Small intestine (tissue), 7 donors: ENCODE measurements around the gene CCDC183. TPM values are rescaled to one million over a fixed set of nuclear protein-coding genes. Genes with fewer than 3 reads are reported as not detected.

Experiments
- DNase-seq, 2 donors: peaks; one replicate each; pipeline versions ENCODE4 v3.0.0 to v3.0.0-alpha.2; 2013
- FAIRE-seq: peaks from 2 replicates; lab custom pipeline; 2012; peaks lifted over from hg19 to GRCh38; lab: Jason Lieb, UNC
- H3K27ac ChIP-seq, 3 donors: one replicate each; pipeline ENCODE4 v1.5.1; 2013; ENCODE audit warnings: low read length in 2 of 3, mild to moderate bottlenecking in 2 of 3, control low read depth in 1 of 3, inconsistent platforms in 1 of 3, low read depth in 1 of 3, moderate library complexity in 1 of 3
- H3K27me3 ChIP-seq, 3 donors: one replicate each; pipeline ENCODE4 v1.6.1; 2013; ENCODE audit warnings: low read length in 3 of 3, inconsistent platforms in 1 of 3; ENCODE audit not compliant: control insufficient read depth in 3 of 3, insufficient read depth in 3 of 3
- H3K36me3 ChIP-seq, 3 donors: one replicate each; pipeline ENCODE4 v1.6.1; 2013; ENCODE audit warnings: low read length in 3 of 3, inconsistent platforms in 1 of 3, low read depth in 1 of 3, mild to moderate bottlenecking in 1 of 3, moderate library complexity in 1 of 3; ENCODE audit not compliant: control insufficient read depth in 3 of 3, insufficient read depth in 2 of 3
- H3K4me1 ChIP-seq, 3 donors: one replicate each; pipeline ENCODE4 v1.6.1; 2013; ENCODE audit warnings: low read length in 2 of 3, inconsistent platforms in 1 of 3, low read depth in 1 of 3, mild to moderate bottlenecking in 1 of 3, moderate library complexity in 1 of 3; ENCODE audit not compliant: control insufficient read depth in 3 of 3, insufficient read depth in 2 of 3
- H3K4me3 ChIP-seq, 3 donors: one replicate each; pipeline ENCODE4 v1.5.1; 2013; ENCODE audit warnings: low read length in 3 of 3, control low read depth in 1 of 3, inconsistent platforms in 1 of 3, low read depth in 1 of 3, mild to moderate bottlenecking in 1 of 3, moderate library complexity in 1 of 3
- H3K9me3 ChIP-seq, 2 donors: one replicate each; pipeline ENCODE4 v1.6.1; 2013; ENCODE audit warnings: low read depth in 1 of 2, low read length in 1 of 2; ENCODE audit not compliant: control insufficient read depth in 2 of 2, insufficient read depth in 1 of 2
- WGBS, 3 donors: extraction: QIAGEN DNeasy Blood & Tissue Kit; methylation state at CpG; one replicate each; pipeline ENCODE4 v1.1.7; 2013; 5-methylcytosine and 5-hydroxymethylcytosine counted together
- polyA plus RNA-seq, 4 donors: library from polyadenylated mRNA; stranded (reverse) in 3 of 4; unstranded in 1 of 4; fragments of 200-250 nt in 3 of 4; fragments of 120-200 nt in 1 of 4; gene quantifications; one replicate each; pipeline versions ENCODE4 v1.2.1 to v1.2.3, GENCODE V29; 2013
- donor health status: healthy with polysubstance abuse.
- donor health status: control.
- donor health status: control.
- donor health status: Bipolar disorder and iron deficiency.
- donor health status: healthy.

Gene CCDC183
- polyA plus RNA-seq, 4 donors, result 0.40 to 37.9 (median 2.1) TPM

DNA sequence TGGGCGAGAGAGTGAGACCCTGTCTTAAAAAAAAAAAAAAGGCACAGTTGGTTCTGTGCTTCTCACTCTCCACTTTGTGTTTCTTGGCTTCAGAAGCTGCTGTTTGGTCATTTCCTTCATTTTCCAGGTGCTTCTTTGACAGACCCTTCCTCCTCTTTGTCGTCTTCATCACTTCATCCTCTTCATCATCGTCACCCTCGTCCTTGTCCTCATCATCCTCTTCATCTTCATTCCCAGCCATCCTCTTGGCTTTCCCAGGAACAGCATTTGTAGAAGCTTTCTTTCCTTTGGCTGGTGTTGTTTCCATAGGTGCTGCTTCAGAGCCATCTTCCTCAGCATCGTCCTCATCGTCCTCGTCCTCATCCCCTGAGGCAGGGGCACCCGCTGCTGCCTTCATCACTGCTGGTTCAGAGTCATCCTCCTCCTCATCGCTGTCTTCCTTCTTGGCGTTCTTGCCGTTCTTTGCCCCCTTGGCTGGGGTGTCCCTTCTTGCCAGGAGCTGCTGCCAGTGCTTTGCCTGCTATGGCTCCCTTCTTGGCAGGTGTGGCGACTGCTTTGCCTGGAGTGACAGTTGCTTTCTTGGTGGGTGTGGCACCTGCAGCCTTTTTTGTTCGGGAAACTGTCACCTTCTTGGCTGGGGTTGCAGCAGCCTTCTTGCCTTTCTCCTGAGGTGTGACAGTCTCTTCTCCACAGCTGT is 18.7 kb downstream of the CCDC183 start:
- Histone ChIP-seq H3K4me1 (peaks cover 0 to 4% (median 2%) of the 10 kb centered on the region in 3 donors), H3K9me3 (no peaks in the 10 kb centered on the region), H3K27ac (no peak overlapping the region), H3K27me3 (no peaks in the 10 kb centered on the region), H3K36me3 (peaks cover 3 to 56% (median 4%) of the 10 kb centered on the region in 3 donors), H3K4me3 (no peak overlapping the region)
- WGBS, 3 donors, result 88 to 90% (median 90%) methylated on average over 13 of the region's 13 CpGs
- no peak for DNase-seq
- FAIRE-seq, result no peak

DNA sequence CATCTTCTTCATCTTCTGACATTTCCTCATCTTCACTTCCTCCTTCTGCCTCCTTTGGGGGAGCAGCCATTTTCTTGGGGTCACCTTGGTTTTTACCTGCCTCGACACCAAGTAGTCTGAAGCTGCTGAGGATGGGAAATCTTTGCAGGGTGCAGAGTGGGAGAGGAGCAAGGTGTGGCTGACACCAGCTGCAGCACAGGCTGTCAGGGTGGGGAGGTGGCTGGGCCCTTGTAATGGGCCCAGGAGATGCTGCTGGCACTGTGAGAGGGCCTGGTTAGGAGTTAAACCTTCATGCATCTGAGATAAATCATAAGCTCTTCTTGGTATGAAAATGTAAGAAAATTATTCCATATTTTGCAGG is 19.3 kb downstream of the CCDC183 start:
- no peak for DNase-seq
- Histone ChIP-seq H3K9me3 (no peaks in the 10 kb centered on the region), H3K36me3 (peaks cover 3 to 53% (median 4%) of the 10 kb centered on the region in 3 donors), H3K4me3 (no peak overlapping the region), H3K4me1 (no peaks in the 10 kb centered on the region), H3K27ac (no peak overlapping the region), H3K27me3 (no peaks in the 10 kb centered on the region)
- no peak for FAIRE-seq
- 5 to 36% (median 5%) methylated on average over 1 of the region's 1 CpG for WGBS, 3 donors

DNA sequence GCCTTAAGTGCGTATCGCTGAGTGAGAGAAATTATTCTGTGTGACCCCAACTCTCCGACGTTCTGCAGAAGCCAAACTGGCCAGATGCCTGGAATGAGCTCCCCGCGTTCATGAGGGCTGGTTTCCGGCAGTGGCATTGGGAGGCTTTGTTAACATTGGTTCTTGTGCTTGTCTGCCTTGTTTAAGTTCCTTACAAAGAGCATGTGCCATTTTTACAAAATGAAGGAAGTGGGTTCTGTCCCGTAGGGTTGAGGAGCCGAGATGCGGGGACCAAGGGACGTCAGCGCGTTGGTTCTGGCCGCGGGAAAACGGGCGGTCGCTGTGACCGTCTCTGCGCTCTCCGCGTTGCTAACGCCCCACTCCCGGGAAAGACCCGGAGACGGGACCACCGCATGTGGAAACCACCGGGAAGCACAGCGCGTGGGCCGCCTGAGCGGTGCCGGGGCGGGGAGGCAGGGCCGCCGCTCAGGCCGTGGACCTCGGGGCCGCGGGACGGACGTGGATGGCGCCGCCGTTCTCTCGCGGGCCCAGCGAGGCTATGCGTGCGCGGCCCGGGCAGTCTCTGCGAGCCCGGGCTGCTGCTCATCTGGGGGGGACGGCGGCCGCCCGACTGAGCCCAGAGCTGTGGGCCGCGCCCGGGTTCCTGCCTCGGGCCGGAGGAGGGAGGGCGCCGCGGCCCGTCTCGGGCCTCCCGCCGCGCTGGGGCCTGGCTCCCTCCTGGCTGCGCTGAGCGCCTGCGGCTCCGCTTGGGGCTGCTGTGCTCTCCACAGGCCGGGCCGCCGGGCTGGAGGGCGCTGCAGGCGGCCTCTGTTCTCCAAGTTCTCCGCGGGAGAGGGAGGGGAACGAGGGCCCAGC is 25.1 kb downstream of the CCDC183 start:
- FAIRE-seq, result no peak
- DNase-seq, result peak in 1 of 2 donors; percentile 39
- Histone ChIP-seq H3K4me1 (no peaks in the 10 kb centered on the region), H3K36me3 (peaks cover 0 to 61% (median 5%) of the 10 kb centered on the region in 3 donors), H3K27ac (no peak overlapping the region), H3K27me3 (no peaks in the 10 kb centered on the region), H3K9me3 (no peaks in the 10 kb centered on the region), H3K4me3 (no peak overlapping the region)
- 48 to 87% (median 80%) methylated on average over 54 to 83 of the region's 83 CpGs for WGBS, 3 donors

DNA sequence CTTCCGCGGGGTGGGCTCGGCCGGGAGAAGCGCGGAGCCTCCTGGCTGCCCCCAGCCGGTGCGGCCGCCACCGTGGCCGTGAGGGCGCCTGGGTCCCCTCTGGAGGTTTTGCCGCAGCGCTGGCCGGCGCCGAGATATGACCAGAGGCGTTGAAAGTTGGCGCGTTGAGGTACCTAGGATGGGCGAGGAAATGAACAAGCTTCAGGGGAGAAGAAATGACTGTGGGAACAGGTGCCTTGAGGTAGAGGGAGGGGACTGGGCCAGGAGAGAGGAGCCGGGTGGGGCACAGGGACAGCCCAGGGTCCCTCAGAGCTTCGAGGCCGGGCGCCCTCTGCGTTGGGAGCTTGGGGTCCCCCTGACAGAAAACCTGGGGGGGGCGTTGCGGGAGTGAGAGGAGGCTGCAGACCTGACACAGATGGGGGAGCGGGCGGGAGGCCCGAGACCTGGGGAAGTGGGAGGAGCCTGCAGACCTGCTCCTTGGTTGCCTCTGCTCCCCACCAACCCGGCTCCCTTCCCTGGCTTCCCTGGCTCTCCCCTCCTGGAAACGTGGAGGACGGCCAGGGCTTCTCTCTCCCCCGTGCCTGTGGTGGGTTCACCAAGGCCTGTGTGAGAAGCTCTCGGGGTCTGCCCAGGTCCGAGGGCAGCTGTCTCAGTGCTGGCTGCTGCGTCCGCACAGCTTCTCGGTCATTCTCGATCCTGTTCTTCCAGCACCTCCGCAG is 25.8 kb downstream of the CCDC183 start:
- H3K27me3 ChIP-seq, result no peaks in the 10 kb centered on the region
- H3K4me3 ChIP-seq, result no peak overlapping the region
- peaks cover 0 to 66% (median 5%) of the 10 kb centered on the region in 3 donors for H3K36me3 ChIP-seq
- no peaks in the 10 kb centered on the region for H3K4me1 ChIP-seq
- no peak overlapping the region for H3K27ac ChIP-seq
- FAIRE-seq (no peak), DNase-seq (no peak)
- 81 to 94% (median 91%) methylated on average over 34 to 42 of the region's 42 CpGs for WGBS, 3 donors
- H3K9me3 ChIP-seq, result no peaks in the 10 kb centered on the region

DNA sequence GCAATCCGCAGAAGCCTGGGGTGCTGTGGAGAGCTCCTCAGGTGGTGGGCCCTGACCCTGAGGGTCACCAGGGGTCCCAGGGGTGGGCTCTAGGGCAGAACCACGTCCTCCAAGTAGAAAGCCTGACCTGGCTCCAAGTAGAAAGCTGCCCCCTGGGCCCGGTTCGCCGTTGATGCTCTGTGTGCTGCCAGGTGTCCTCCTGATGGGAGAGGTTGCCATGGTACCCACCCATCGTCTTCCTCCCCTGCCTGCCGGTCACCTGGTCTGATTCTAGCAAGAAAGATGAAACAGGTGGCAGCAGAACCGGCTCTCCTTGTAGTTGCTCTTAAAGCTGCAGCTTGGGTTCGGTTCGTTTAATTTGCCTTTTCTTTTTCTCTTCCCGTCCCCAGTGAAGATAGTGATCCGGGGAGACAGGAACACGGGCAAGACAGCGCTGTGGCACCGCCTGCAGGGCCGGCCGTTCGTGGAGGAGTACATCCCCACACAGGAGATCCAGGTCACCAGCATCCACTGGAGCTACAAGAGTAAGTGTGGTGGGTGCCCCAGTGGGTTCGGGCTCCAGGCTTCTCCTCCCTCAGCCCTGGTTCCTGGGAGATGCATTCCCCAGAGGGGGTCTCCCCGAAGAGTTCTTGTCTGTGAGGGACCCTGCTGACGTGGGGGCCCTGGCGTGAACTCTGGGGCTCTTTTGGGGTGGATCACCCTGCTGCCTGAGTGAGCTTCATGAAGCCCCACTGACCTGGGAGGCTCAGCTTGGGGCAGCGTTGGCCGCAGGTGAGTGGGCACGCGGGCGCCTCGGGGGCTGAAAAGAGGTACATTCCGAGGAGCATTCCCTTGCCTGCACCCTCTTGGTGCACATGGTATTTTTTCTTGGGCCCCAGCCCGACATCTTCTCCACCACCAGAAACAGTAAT is 27.3 kb downstream of the CCDC183 start:
- Histone ChIP-seq H3K27me3 (no peaks in the 10 kb centered on the region), H3K27ac (no peak overlapping the region), H3K9me3 (no peaks in the 10 kb centered on the region), H3K4me1 (no peaks in the 10 kb centered on the region), H3K36me3 (peaks cover 2 to 71% (median 4%) of the 10 kb centered on the region in 3 donors), H3K4me3 (no peak overlapping the region)
- 85 to 86% (median 86%) methylated on average over 30 of the region's 30 CpGs for WGBS, 3 donors
- FAIRE-seq, result no peak
- DNase-seq, result no peak

DNA sequence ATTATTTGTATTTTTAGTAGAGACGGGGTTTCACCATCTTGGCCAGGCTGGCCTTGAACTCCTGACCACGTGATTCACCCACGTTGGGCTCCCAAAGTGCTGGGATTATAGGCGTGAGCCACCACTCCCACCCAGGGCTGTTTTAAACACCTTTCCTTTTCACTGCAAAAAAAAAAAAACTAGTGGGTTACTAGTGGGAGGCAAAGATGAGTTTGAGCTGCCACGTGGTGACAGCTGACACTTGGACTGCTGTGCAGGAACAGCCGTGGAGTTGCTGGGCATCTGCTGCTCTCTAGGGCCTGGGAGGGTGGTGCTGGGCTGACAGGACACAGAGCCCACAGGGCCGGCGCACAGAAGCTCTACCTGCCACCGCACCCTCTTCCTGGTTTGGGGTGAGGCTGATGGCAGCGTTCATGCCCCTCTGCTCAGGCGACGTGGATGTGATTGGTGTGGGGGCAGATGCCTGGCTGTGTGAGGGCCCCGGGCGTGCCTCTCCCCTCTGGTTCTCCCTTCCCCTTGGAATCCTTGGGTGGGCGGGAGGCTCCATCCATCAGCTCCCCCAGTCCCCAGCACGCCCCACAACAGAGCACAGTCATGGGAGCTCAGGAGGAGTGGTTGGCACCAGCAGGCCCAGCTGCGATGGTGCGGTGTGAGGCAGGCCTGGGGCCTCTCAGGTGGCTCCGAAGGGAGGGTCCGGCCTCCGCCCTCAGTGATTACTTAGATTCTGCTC is 28.5 kb downstream of the CCDC183 start:
- Histone ChIP-seq H3K27ac (no peak overlapping the region), H3K4me3 (no peak overlapping the region), H3K36me3 (peaks cover 4 to 82% (median 8%) of the 10 kb centered on the region in 3 donors), H3K4me1 (no peaks in the 10 kb centered on the region), H3K27me3 (no peaks in the 10 kb centered on the region), H3K9me3 (no peaks in the 10 kb centered on the region)
- DNase-seq (no peak), FAIRE-seq (no peak)
- WGBS, 3 donors, result 88 to 90% (median 89%) methylated on average over 19 to 21 of the region's 21 CpGs

DNA sequence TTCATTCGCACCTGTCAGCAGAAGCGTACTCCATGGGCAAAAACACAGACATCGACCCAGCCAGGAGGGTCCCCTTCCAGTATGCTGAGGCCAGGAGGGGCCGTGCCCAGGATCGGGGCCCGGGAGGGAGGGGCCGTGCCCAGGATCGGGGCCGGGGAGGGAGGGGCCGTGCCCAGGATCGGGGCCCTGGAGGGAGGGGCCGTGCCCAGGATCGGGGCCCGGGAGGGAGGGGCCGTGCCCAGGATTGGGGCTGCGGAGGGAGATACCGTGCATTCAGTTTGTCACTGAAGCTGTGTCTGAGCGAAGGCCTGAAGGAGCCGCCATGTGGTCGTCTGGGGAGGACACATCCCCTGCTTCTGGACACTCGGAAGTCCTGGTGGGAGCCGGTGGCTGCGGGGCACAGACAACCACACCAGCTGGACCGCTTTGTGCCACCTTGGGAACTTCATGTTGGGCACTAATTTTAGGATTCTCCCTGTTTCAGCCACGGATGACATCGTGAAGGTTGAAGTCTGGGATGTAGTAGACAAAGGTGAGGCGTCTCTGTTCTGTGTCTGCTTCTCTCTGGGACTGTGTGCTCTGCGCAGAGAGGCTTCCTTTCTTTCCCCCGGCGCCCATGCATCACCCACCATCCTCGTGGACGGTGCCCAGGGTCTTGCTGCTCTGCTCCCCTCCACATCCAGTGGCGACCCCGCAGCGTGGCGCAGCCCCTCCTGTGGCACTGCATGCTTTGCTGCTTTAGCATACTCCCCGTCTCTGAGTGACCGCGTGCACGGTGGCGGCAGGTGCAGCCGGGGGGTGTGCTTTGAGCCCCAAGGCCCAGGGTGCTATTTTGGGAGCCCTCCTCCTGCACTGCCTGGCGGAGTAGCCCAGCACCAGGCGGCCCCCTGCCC is 29.4 kb downstream of the CCDC183 start:
- Histone ChIP-seq H3K27ac (no peak overlapping the region), H3K9me3 (no peaks in the 10 kb centered on the region), H3K36me3 (peaks cover 11 to 91% (median 12%) of the 10 kb centered on the region in 3 donors), H3K4me1 (no peaks in the 10 kb centered on the region), H3K4me3 (no peak overlapping the region), H3K27me3 (no peaks in the 10 kb centered on the region)
- no peak for DNase-seq
- no peak for FAIRE-seq
- whole genome bisulfite sequencing, 3 donors, result 92 to 96% (median 94%) methylated on average over 29 to 44 of the region's 44 CpGs
